ENCODE measurements around the gene ZXDC.

Gene ZXDC

GRCh38 chr3:126488886-126489569, 13.3 kb upstream of the ZXDC start:
- no peak for DNase-seq (ENCODE audit: low spot score)

GRCh38 chr3:126488185-126488584, 12.5 kb upstream of the ZXDC start:
- no peak for DNase-seq (ENCODE audit: low spot score)

DNA sequence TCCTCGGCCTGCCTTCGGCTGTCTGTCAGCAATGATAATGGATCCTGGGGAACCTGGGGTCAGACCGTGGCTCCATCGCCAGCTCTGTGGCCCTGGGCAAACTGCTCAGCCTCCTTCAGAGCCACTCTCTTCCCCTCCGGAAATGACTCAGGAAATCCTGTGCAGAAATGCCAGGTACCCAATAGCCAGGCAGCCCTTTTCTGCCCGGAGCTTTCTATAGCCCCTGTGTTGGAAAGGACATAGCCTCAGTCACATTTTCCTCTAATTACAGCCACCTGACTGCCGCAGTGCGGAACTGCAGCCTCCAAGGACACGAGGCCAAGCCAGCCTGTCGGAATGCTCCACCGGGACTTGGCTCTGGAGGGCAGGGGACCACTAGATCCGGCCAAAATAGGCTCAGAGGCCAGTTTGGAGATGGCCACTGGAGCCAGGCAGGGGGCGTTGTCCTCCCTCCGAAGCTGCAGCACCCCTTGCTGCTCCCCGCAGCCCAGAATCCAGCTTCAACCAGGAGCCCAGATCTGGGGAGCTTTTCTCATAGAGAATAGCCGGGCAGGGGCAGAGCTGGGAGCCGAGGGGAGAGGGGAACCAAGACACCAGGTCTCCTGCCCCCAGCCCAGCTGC, 11.6 kb upstream of the ZXDC start:
- DNase-seq (ENCODE audit: low spot score): peak; percentile 51

DNA sequence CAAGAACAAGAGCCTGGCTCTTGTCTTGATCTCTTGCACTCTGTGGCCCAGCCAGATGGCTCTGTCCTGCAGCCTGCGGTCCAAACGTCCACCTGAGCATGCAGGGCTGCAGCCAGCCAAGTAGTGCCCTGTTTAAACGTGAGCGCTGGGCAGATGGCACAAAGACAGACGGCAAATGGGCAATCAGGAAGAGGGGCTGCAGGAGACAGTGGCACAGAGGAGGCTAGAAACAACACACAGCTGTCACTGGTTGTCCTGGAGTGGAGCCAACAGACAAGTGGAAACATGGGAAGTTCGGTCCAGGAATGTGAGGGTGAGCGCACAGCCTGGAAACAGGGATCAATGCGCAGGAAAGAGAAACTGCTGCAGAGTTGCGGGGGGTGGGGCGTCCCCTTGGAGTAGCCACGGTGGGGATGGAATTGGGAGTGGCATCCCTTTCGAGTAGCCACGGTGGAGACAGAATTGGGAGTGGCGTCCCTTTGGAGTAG, 10.7 kb upstream of the ZXDC start:
- DNase-seq (ENCODE audit: low spot score): peak; percentile 74

DNA sequence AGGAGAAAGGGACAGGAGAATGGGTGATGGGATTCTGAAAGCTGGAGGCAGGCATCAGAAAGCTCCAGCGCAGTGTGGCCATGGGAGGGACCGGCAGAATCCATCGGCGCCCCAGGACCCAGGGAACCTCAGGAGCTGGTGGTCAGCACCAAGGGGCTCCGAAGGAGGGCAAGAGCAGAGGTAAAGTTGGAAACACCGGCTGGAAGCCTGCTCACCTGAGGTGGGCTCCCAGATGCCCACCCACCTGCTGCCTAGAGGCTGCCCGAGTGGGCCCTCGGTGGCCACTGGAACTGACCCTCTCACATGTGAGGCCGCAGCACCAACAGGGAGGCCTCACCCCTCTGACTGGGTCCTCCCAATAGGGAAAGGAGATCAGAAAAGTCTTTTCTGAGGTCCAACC, 10.3 kb upstream of the ZXDC start:
- DNase-seq (ENCODE audit: low spot score): no peak

DNA sequence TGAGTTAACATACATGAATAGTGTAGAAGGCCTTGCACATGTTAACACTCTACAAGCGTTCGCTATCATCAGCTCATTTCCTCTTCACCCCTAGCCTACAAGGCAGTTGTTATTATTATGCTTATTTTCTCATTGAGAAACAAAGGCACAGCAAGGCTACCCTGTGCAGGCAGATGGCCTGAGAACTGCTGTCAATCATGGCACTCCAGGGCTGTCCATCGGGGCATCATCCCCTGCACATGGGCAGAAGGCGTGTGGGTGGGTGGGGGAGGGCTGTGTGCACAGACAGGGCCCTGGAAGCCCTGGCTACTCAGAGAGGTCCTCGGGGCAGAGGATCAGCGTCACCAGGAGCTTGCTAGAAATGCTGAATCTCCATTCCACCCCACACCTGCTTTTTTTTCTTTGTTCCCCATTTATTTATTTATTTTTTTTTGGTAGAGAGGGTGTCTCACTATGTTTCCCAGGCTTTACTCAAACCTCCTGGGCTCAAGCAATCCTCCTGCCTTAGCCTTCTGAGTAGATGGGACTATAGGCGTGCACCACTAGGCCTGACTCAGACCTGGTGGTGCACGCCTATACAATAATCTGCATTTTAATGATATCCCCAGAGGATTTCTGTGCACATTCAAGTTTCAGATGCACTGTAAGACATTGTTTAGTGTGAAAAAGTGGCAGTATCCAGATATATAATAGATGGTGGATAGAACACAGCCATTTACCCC, 9.6 kb upstream of the ZXDC start:
- DNase-seq (ENCODE audit: low spot score): no peak

DNA sequence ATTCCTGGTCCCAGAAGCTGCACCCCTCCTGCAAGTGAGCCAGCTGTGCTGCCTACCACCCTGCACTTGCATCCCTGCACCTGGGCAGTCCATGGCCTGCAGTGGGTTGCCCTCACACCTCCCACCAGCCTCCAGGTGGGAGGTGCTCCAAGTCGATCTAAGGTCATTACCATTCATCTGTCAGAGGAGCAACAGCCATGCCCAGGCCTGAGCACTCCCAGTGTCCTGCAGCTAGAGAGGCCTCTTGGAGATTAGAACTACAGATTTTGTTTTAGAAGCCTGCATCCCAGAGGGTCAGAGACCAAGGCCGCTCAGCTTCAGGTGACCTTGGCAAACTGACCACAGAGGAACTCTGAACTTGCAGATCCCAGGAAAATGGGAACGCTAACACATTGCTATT, 9.0 kb upstream of the ZXDC start:
- no peak for DNase-seq (ENCODE audit: low spot score)

- no peak for DNase-seq (ENCODE audit: low spot score)
Observed at GRCh38 chr3:126484148-126484547, 8.5 kb upstream of the ZXDC start.

DNA sequence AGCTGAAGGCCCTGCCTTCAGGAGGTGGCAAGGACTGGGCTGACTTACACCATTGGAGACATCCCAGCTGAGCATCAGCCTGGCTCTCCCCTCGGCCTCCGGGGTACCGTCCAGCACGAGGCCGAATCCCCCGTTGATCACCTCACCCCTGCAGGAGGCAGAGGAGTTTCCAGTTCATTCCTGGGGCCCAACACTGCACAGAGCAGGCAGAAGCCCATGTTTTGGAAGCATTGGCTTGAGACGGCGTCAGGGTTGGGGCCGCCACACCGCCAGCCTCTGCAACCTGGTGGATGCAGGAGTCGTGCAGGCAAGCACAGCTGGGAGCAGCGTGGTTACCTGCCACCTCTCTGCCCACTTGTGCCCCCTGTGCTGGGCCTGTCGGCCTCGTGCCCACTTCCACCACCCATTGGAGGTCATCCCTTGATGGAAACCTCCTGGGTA, 7.7 kb upstream of the ZXDC start:
- DNase-seq (ENCODE audit: low spot score): no peak

- DNase-seq (ENCODE audit: low spot score): no peak
Observed at GRCh38 chr3:126482503-126483255, 7.0 kb upstream of the ZXDC start.

GRCh38 chr3:126481808-126482502, 6.3 kb upstream of the ZXDC start:
- peak; percentile 40 for DNase-seq (ENCODE audit: low spot score)

GRCh38 chr3:126480861-126481260, 5.2 kb upstream of the ZXDC start:
- DNase-seq (ENCODE audit: low spot score): peak; percentile 95

DNA sequence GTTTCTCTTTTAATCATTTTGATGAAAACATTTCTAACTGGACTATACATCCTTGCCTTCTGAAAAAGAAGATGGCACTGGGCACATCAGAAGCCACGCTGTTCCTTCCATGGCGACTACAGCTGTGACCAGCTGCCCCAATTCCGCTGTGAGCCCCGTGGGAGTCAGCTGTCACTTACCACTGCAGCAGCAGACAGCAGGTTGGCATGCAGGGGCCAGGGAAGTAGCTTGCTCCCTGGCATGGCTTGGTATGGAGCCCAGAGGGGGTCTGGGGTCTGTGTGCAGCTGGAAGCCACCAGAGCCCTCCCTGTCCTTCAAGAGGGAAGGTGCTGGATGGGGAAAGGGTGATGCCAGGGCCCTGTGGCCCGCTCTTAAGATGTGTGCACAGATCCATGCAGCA, 4.5 kb upstream of the ZXDC start:
- no peak for DNase-seq (ENCODE audit: low spot score)

GRCh38 chr3:126479642-126480041, 4.0 kb upstream of the ZXDC start:
- DNase-seq (ENCODE audit: low spot score): no peak

DNA sequence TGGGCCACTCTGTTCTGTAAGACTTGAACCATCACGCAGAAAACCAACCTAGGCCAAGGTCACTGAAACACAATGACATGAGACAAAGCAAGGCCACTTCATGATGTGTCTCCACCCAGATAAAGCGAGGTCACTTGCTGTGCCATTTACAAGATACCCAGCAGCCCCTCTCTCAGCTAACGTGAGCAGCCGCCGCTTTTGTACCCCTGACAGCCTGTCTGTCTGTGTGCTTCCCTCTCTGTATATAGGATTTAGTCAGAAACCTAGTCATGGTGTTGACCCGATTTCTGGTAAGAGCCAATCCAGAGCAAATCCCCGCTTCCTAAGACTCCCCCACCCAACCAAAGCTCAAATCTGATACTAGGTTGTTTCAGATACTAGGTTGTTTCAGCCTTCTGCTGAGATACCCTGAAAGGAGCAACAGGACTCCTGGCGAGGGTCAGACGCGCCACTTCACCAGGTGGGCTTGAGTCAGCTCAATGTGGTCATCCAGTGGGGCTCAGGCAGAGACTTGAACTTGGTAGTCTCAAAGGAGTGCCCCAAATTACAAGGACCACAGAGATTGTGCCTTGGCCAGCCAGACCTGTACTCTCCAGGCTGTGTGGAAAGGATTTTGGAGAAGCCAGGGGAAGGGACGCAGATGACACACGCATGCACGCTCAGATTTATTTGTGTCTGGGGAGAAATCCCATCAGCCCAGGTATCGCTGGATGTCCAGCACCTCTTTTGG, 3.1 kb upstream of the ZXDC start:
- DNase-seq (ENCODE audit: low spot score): no peak

GRCh38 chr3:126477061-126477380, 1.3 kb upstream of the ZXDC start:
- no peak for DNase-seq (ENCODE audit: low spot score)

DNA sequence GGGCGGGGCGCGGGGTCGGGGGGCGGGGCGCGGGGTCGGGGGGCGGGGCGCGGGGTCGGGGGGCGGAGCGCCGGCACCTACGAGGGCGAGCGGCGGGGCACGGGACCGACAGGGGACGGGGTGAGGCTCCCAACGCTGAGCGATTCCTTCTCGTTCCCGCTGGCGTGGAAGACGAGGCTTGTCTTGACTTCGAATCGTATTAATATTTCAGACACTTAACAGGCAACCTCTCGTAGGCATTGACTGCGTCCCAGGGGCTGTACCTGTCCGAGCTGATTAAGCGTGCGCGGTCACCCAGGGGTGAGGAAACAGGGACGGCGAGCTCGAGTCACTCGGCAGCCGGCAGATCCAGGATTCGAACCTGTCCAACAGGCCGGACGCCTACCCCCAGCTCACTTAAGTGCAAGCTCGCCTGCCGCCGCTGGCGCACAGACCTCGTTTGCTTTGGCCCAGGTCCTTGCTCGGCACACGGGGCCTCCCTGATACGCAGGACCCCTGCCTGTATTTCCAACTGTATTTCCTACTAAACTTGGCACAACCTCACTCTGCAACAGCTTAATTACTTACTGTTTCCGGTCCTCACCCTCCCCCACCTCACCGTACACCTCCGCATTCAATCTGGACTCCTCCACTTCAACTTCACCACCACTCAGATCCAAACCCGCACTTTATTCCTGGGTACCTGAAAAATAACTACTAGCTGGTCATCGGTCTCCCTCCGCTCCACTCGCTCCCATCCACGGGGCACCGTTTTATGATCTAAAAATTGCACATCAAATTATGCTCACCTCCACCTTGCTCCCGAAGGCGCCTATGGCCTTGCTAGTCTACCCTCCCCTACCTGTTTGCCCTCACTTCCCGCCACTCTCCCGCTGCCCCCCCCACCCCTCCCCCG, 722 bp upstream of the ZXDC start:
- DNase-seq (ENCODE audit: low spot score): peak; percentile 71

DNA sequence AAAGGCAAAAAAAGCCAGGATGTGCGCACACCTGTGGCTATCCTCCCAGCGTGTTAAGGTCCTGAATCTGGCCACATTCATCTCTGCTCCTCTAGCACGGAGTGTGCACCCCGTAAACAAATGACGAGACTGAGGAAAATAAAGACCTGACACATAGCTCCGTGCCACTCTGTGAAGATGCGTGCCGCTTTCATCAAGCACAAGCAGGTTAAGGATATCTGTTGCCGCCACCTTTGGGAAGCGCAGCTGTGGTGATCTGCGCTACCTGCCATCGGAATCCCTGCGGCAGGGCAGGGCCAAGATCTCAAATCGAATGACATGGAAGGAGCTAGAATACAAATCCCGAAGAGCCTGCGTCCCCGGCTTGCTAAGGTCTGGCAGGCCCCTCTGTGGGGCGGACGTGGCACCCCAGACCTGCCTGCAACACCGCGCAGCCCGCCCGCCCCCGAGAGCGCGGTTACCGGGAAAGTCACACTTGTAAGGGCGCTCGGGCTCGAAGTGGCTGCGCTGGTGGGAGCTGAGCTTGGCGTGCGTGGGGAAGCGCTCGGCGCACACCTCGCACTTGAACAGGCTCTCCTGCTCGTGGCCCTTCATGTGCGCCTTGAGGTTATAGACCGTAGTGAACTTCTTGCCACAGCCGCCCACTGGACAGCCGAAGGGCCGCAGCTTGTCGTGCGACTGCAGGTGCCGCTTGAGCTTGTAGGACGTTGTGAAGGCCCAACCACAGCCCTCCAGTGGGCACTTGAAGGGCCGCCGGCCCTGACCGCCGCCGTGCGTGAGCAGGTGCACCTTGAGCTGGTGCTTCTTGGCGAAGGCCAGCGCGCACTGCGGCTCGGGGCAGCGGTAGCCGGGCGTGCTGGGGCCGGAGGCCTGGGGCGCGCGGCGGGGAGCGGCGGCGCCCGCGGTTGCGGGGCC, 936 bp downstream of the ZXDC start:
- DNase-seq (ENCODE audit: low spot score): no peak

All from cerebellar cortex (tissue), 1 donor.